Keratinocyte (primary cell): ENCODE measurements around the gene GADD45B. TPM values are rescaled to one million over a fixed set of nuclear protein-coding genes. Genes with fewer than 3 reads are reported as not detected.
"Not testable (repeated sequence)": the region's sequence is repeated elsewhere in the genome, so short reads cannot be mapped to it uniquely, and the experiment has no call there.

Experiments
- DNase-seq: peaks from one replicate; pipeline ENCODE4 v3.0.0-alpha.2; 2011; ENCODE audit warnings: low read depth, missing footprints, low spot score
- FAIRE-seq: peaks from 2 replicates; lab custom pipeline; 2011; peaks lifted over from hg19 to GRCh38; lab: Jason Lieb, UNC
- H2AFZ ChIP-seq: 2 replicates; pipeline ENCODE4 v1.6.0; 2012; ENCODE audit warnings: low read length, control low read depth, inconsistent platforms; ENCODE audit not compliant: control insufficient read depth
- H3K27ac ChIP-seq: 2 replicates; pipeline ENCODE4 v1.5.1; 2011; ENCODE audit warnings: low read length; ENCODE audit not compliant: control insufficient read depth, insufficient read depth
- H3K27me3 ChIP-seq: 3 replicates; pipeline ENCODE4 v1.6.0; 2011; ENCODE audit warnings: low read length; ENCODE audit not compliant: control insufficient read depth, insufficient read depth; ENCODE audit errors: extremely low read depth
- H3K36me3 ChIP-seq, 2 experiments: 2 replicates in 1 of 2; 3 replicates in 1 of 2; pipeline ENCODE4 v1.5.1; 2011; ENCODE audit warnings: low read length in 2 of 2, mild to moderate bottlenecking in 1 of 2; ENCODE audit not compliant: control insufficient read depth in 2 of 2, insufficient read depth in 2 of 2; ENCODE audit errors: extremely low read depth in 1 of 2
- H3K4me1 ChIP-seq: 3 replicates; pipeline ENCODE4 v1.5.1; 2011; ENCODE audit warnings: low read length; ENCODE audit not compliant: control insufficient read depth, insufficient read depth; ENCODE audit errors: extremely low read depth
- H3K4me2 ChIP-seq: 3 replicates; pipeline ENCODE4 v1.6.0; 2011; ENCODE audit warnings: low read depth, low read length; ENCODE audit not compliant: control insufficient read depth, insufficient read depth; ENCODE audit errors: extremely low read depth
- H3K4me3 ChIP-seq, 3 experiments: fragments of 200-600 bp in 1 of 3; sonication (generic) in 1 of 3; 2 replicates in 2 of 3; 3 replicates in 1 of 3; pipeline ENCODE4 v1.5.1; 2011 to 2016; ENCODE audit warnings: low read length in 3 of 3, mild to moderate bottlenecking in 3 of 3, control low read depth in 2 of 3, inconsistent platforms in 1 of 3, low read depth in 1 of 3, mixed read lengths in 1 of 3, mixed run types in 1 of 3, moderate library complexity in 1 of 3; ENCODE audit not compliant: control insufficient read depth in 2 of 3, insufficient read depth in 2 of 3; ENCODE audit errors: extremely low read depth in 1 of 3
- H3K79me2 ChIP-seq: 2 replicates; pipeline ENCODE4 v1.6.0; 2012; ENCODE audit warnings: low read length; ENCODE audit not compliant: control insufficient read depth, insufficient read depth
- H3K9ac ChIP-seq: 3 replicates; pipeline ENCODE4 v1.6.0; 2011; ENCODE audit warnings: low read length; ENCODE audit not compliant: control insufficient read depth, insufficient read depth; ENCODE audit errors: extremely low read depth
- H3K9me1 ChIP-seq: 3 replicates; pipeline ENCODE4 v1.6.0; 2011; ENCODE audit warnings: low read length; ENCODE audit not compliant: control insufficient read depth, insufficient read depth; ENCODE audit errors: extremely low read depth
- H3K9me3 ChIP-seq: 2 replicates; pipeline ENCODE4 v1.5.1; 2012; ENCODE audit warnings: low read depth, low read length; ENCODE audit not compliant: control insufficient read depth
- H4K20me1 ChIP-seq: 3 replicates; pipeline ENCODE4 v1.6.0; 2011; ENCODE audit warnings: low read length; ENCODE audit not compliant: control insufficient read depth, insufficient read depth; ENCODE audit errors: extremely low read depth
- CTCF ChIP-seq, 3 experiments: IDR thresholded peaks in 1 of 3; conservative IDR thresholded peaks in 1 of 3; optimal IDR thresholded peaks in 1 of 3; 2 replicates in 2 of 3; 3 replicates in 1 of 3; pipeline versions ENCODE3 to v1.5.1; 2011; ENCODE audit warnings: low read length in 3 of 3, mild to moderate bottlenecking in 3 of 3, moderate library complexity in 2 of 3, control low read depth in 1 of 3, inconsistent platforms in 1 of 3; ENCODE audit not compliant: insufficient read depth in 2 of 3; ENCODE audit errors: extremely low read depth in 1 of 3
- EZH2 ChIP-seq: IDR thresholded peaks from one replicate; pipeline ENCODE4 v1.6.1; 2012; ENCODE audit warnings: inconsistent platforms, mild to moderate bottlenecking, low read length, moderate library complexity
- dilution Hi-C: fragments of 300-500 bp; cut with MboI; formaldehyde crosslinking; loops from one replicate; pipeline ENCODE4 v1.7.0; 2020; ENCODE audit warnings: low sequenced_read_pairs; ENCODE audit not compliant: extremely low pct_ligation_motif_present
- polyA plus RNA-seq, 5 experiments: library from polyadenylated mRNA; depleted of rRNA in 3 of 5; stranded (reverse) in 3 of 5; stranded (forward) in 1 of 5; unstranded in 1 of 5; fragments of >200 nt; gene quantifications; 1 replicate in 1 of 5; 2 replicates in 3 of 5; 3 replicates in 1 of 5; pipeline versions ENCODE4 v1.2.1 to v1.2.3, GENCODE V29; 2011 to 2012; ENCODE audit warnings: missing spikeins in 2 of 5, low read depth in 1 of 5, low replicate concordance in 1 of 5

Gene GADD45B
- polyA plus RNA-seq, 1 donor (not counting 4 experiments of a cell fraction or from before 2014, with no cell fraction given), result 20.6 TPM

- no peak overlapping the region for H3K4me2 ChIP-seq
- dilution Hi-C loops, result no loop called here
- TF ChIP-seq EZH2 (no peak), CTCF (optimal IDR thresholded peaks at IDR 0.05 in 1 of 3, IDR thresholded peaks at IDR 0.05 in 1 of 3, conservative IDR thresholded peaks at IDR 0.05 in 1 of 3; ENCODE audit: extremely low read depth in 1 of 3, insufficient read depth in 2 of 3, low read length in 3 of 3) (no peak)
Measured at GRCh38 chr19:2458054-2458453, 17.9 kb upstream of the GADD45B start.

GRCh38 chr19:2458776-2459175, 17.2 kb upstream of the GADD45B start:
- H3K4me2 ChIP-seq, H3K9ac ChIP-seq, H3K27ac ChIP-seq, H3K4me3 ChIP-seq, H3K9me1 ChIP-seq, dilution Hi-C loops, DNase-seq, FAIRE-seq, H3K4me1 ChIP-seq, H3K9me3 ChIP-seq, H3K27me3 ChIP-seq, H2AFZ ChIP-seq, H4K20me1 ChIP-seq, H3K36me3 ChIP-seq: not testable (repeated sequence)
- peaks cover 29% of the 10 kb centered on the region for H3K79me2 ChIP-seq

More at GRCh38 chr19:2458054-2458453, 17.9 kb upstream of the GADD45B start:
- Histone ChIP-seq H3K9ac (no peak overlapping the region), H4K20me1 (peaks cover 4% of the 10 kb centered on the region), H3K36me3 (peaks cover 0 to 2% of the 10 kb centered on the region in 2 experiments), H3K27ac (no peak overlapping the region), H3K9me1 (no peaks in the 10 kb centered on the region), H3K79me2 (peaks cover 36% of the 10 kb centered on the region), H3K27me3 (no peaks in the 10 kb centered on the region), H3K4me3 (no peak overlapping the region), H3K9me3 (no peaks in the 10 kb centered on the region), H3K4me1 (peaks cover 10% of the 10 kb centered on the region), H2AFZ (no peak overlapping the region)
- FAIRE-seq, result no peak
- DNase-seq, result no peak

GRCh38 chr19:2460245-2460644, 15.7 kb upstream of the GADD45B start:
- H3K79me2 ChIP-seq, result peaks cover 14% of the 10 kb centered on the region
- peaks cover 10% of the 10 kb centered on the region for H3K4me1 ChIP-seq
- no peak for TF ChIP-seq EZH2
- TF ChIP-seq CTCF (optimal IDR thresholded peaks at IDR 0.05 in 1 of 3, IDR thresholded peaks at IDR 0.05 in 1 of 3, conservative IDR thresholded peaks at IDR 0.05 in 1 of 3; ENCODE audit: extremely low read depth in 1 of 3, insufficient read depth in 2 of 3, low read length in 3 of 3), result no peak
- no peak overlapping the region for H3K4me3 ChIP-seq
- no peaks in the 10 kb centered on the region for H3K9me1 ChIP-seq
- H3K27me3 ChIP-seq, result no peaks in the 10 kb centered on the region
- H4K20me1 ChIP-seq, result peaks cover 3% of the 10 kb centered on the region
- H3K27ac ChIP-seq, result no peak overlapping the region
- no peak overlapping the region for H2AFZ ChIP-seq
- H3K4me2 ChIP-seq, result no peak overlapping the region
- DNase-seq (no peak), FAIRE-seq (no peak)
- dilution Hi-C loops, result no loop called here
- H3K36me3 ChIP-seq, result no peaks in the 10 kb centered on the region
- H3K9me3 ChIP-seq, result no peaks in the 10 kb centered on the region
- no peak overlapping the region for H3K9ac ChIP-seq
